ENCODE data around the gene PPP1CA.
A peak's percentile ranks its signal among the peaks of the same experiment; 100 is the strongest.

The PPP1CA gene

GRCh38 chr11:67416416-67417335, 15.0 kb upstream of the PPP1CA start:
- peak overlapping the region; percentile 21; the same call in 1 of the 2 replicates for H2AFZ ChIP-seq (ENCODE audit: low read depth, low read length)
- peak overlapping the region in 1 of 2 experiments; percentile 44; a peak in 2 of 4 replicates for H3K4me3 ChIP-seq (ENCODE audit: low read depth in 1 of 2, low read length in 2 of 2)
- H3K27ac ChIP-seq (ENCODE audit: low read length): peak overlapping the region; percentile 93
- H4K20me1 ChIP-seq (ENCODE audit: insufficient read depth, low read length): no peaks in the 10 kb centered on the region
- ATAC-seq (ENCODE audit: insufficient read depth, low read depth): peak; percentile 69
- H3K36me3 ChIP-seq (ENCODE audit: insufficient read depth, low read length): peaks cover 6% of the 10 kb centered on the region; the same call in 1 of the 2 replicates
- no peaks in the 10 kb centered on the region for H3K9me3 ChIP-seq (ENCODE audit: insufficient read depth, low read length, severe bottlenecking)
- DNase-seq: peak; percentile 92
- H3K27me3 ChIP-seq (ENCODE audit: insufficient read depth, low read length, poor library complexity): no peaks in the 10 kb centered on the region
- H3K4me2 ChIP-seq (ENCODE audit: insufficient read depth, low read length): peak overlapping the region; percentile 95
- H3K4me1 ChIP-seq (ENCODE audit: insufficient read depth, low read length): peaks cover 71% of the 10 kb centered on the region
- peaks cover 37% of the 10 kb centered on the region for H3K79me2 ChIP-seq (ENCODE audit: insufficient read depth, low read length)
- TF ChIP-seq CTCF (IDR thresholded peaks at IDR 0.05; ENCODE audit: borderline replicate concordance, extremely low read depth, low read length, poor library complexity, severe bottlenecking) (no peak), EZH2 (IDR thresholded peaks at IDR 0.05; ENCODE audit: borderline replicate concordance, low read depth, low read length, severe bottlenecking) (no peak)
- peak overlapping the region; percentile 91 for H3K9ac ChIP-seq (ENCODE audit: low read depth, low read length)

- Histone ChIP-seq H3K9ac (ENCODE audit: low read depth, low read length) (peak within 1 kb of the TSS; percentile 91), H3K27ac (ENCODE audit: low read length) (peak within 1 kb of the TSS; percentile 93), H3K4me1 (ENCODE audit: insufficient read depth, low read length) (peaks cover 75% of the 10 kb centered on the region), H4K20me1 (ENCODE audit: insufficient read depth, low read length) (no peaks in the 10 kb centered on the region), H2AFZ (ENCODE audit: low read depth, low read length) (no peak within 1 kb of the TSS), H3K79me2 (ENCODE audit: insufficient read depth, low read length) (peaks cover 35% of the 10 kb centered on the region), H3K4me2 (ENCODE audit: insufficient read depth, low read length) (peak within 1 kb of the TSS; percentile 95), H3K4me3 (ENCODE audit: low read depth in 1 of 2, low read length in 2 of 2) (peak within 1 kb of the TSS in 1 of 2 experiments; percentile 44; a peak in 1 of 4 replicates), H3K27me3 (ENCODE audit: insufficient read depth, low read length, poor library complexity) (no peaks in the 10 kb centered on the region), H3K36me3 (ENCODE audit: insufficient read depth, low read length) (peaks cover 6% of the 10 kb centered on the region; the same call in 1 of the 2 replicates), H3K9me3 (ENCODE audit: insufficient read depth, low read length, severe bottlenecking) (no peaks in the 10 kb centered on the region)
- DNase-seq (no peak), ATAC-seq (ENCODE audit: insufficient read depth, low read depth) (no peak)
- TF ChIP-seq EZH2 (IDR thresholded peaks at IDR 0.05; ENCODE audit: borderline replicate concordance, low read depth, low read length, severe bottlenecking) (no peak), CTCF (IDR thresholded peaks at IDR 0.05; ENCODE audit: borderline replicate concordance, extremely low read depth, low read length, poor library complexity, severe bottlenecking) (no peak)
Measured at GRCh38 chr11:67415501-67416304, 14.0 kb upstream of the PPP1CA start, which contains the start of gene CARNS1. Gene CARNS1, plus strand, starts transcription at chr11:67415678. Its CDS starts 522 bp downstream, at chr11:67416200.

- peak; percentile 52 for DNase-seq
- TF ChIP-seq EZH2 (IDR thresholded peaks at IDR 0.05; ENCODE audit: borderline replicate concordance, low read depth, low read length, severe bottlenecking): no peak
- no peak for TF ChIP-seq CTCF (IDR thresholded peaks at IDR 0.05; ENCODE audit: borderline replicate concordance, extremely low read depth, low read length, poor library complexity, severe bottlenecking)
- Histone ChIP-seq H4K20me1 (ENCODE audit: insufficient read depth, low read length) (no peaks in the 10 kb centered on the region), H3K36me3 (ENCODE audit: insufficient read depth, low read length) (no peaks in the 10 kb centered on the region; the same call in 1 of the 2 replicates), H2AFZ (ENCODE audit: low read depth, low read length) (no peak overlapping the region), H3K4me3 (ENCODE audit: low read depth in 1 of 2, low read length in 2 of 2) (no peak overlapping the region), H3K4me1 (ENCODE audit: insufficient read depth, low read length) (peaks cover 77% of the 10 kb centered on the region), H3K9ac (ENCODE audit: low read depth, low read length) (peak overlapping the region; percentile 20; the same call in 1 of the 2 replicates), H3K9me3 (ENCODE audit: insufficient read depth, low read length, severe bottlenecking) (no peaks in the 10 kb centered on the region), H3K27ac (ENCODE audit: low read length) (peak overlapping the region; percentile 64), H3K27me3 (ENCODE audit: insufficient read depth, low read length, poor library complexity) (no peaks in the 10 kb centered on the region), H3K79me2 (ENCODE audit: insufficient read depth, low read length) (peaks cover 16% of the 10 kb centered on the region), H3K4me2 (ENCODE audit: insufficient read depth, low read length) (no peak overlapping the region)
- ATAC-seq (ENCODE audit: insufficient read depth, low read depth): no peak
Measured at GRCh38 chr11:67413266-67413849, 11.7 kb upstream of the PPP1CA start.
